Cardiac muscle cell (in vitro differentiated cells and primary cell): ENCODE results near the gene EMSY. TPM values are rescaled to one million over a fixed set of nuclear protein-coding genes. Genes with fewer than 3 reads are reported as not detected.

Experiments
- DNase-seq, 2 donors: peaks; one replicate each; pipeline versions ENCODE4 v3.0.0 to v3.0.0-alpha.2; 2010 to 2017; ENCODE audit warnings: low read depth in 1 of 2, low spot score in 1 of 2
- H3K27ac ChIP-seq: fragments of 200-600 bp; sonication (generic); 2 replicates; pipeline ENCODE4 v1.5.1; 2016
- H3K27me3 ChIP-seq: fragments of 200-600 bp; sonication (generic); 2 replicates; pipeline ENCODE4 v1.6.0; 2016; ENCODE audit warnings: control low read depth
- H3K36me3 ChIP-seq: fragments of 200-600 bp; sonication (generic); 2 replicates; pipeline ENCODE4 v1.5.1; 2016; ENCODE audit warnings: control low read depth
- H3K4me1 ChIP-seq: fragments of 200-600 bp; sonication (generic); 2 replicates; pipeline ENCODE4 v1.8.1; 2017; ENCODE audit warnings: low read depth, mild to moderate bottlenecking, mixed run types
- H3K4me3 ChIP-seq: fragments of 200-600 bp; sonication (generic); 2 replicates; pipeline ENCODE4 v1.5.1; 2016; ENCODE audit warnings: mild to moderate bottlenecking
- H3K9me3 ChIP-seq: fragments of 200-600 bp; sonication (generic); 2 replicates; pipeline ENCODE4 v1.5.1; 2017; ENCODE audit warnings: low read depth, mild to moderate bottlenecking, control low read depth
- CTCF ChIP-seq: IDR thresholded peaks from 2 replicates; pipeline ENCODE4 v1.5.1; 2012; ENCODE audit warnings: low read depth, mild to moderate bottlenecking, low read length
- polyA plus RNA-seq: library from polyadenylated mRNA; unstranded; fragments of >200 nt; fragmentation: Nextera tagmentation; extraction: Ambion mirVana; gene quantifications from 2 replicates; pipeline ENCODE4 v1.2.1, GENCODE V29; 2016
- total RNA-seq: library from RNA; depleted of rRNA; stranded (reverse); fragments of >200 nt; gene quantifications from 2 replicates; pipeline ENCODE4 v1.2.3, GENCODE V29; 2016

The EMSY gene
- total and polyA plus RNA-seq, 2 experiments from 2014 or later = 16.2 to 74.4 TPM

- no peak for TF ChIP-seq CTCF
- Histone ChIP-seq H3K27me3 (no peaks in the 10 kb centered on the region), H3K36me3 (no peaks in the 10 kb centered on the region), H3K27ac (peak overlapping the region; percentile 21), H3K9me3 (no peaks in the 10 kb centered on the region), H3K4me1 (peaks cover 9% of the 10 kb centered on the region), H3K4me3 (no peak overlapping the region)
- DNase-seq = no peak
Measured at GRCh38 chr11:76554767-76555166, 109.9 kb downstream of the EMSY start.

- no peaks in the 10 kb centered on the region for H3K9me3 ChIP-seq
- H3K4me3 ChIP-seq = no peak overlapping the region
- TF ChIP-seq CTCF = no peak
- no peak overlapping the region for H3K27ac ChIP-seq
- no peaks in the 10 kb centered on the region for H3K36me3 ChIP-seq
- H3K4me1 ChIP-seq = peaks cover 9% of the 10 kb centered on the region
- no peak for DNase-seq
- no peaks in the 10 kb centered on the region for H3K27me3 ChIP-seq
Measured at GRCh38 chr11:76557466-76557865, 112.6 kb downstream of the EMSY start.

- Histone ChIP-seq H3K4me1 (peaks cover 9% of the 10 kb centered on the region), H3K27me3 (no peaks in the 10 kb centered on the region), H3K36me3 (no peaks in the 10 kb centered on the region), H3K4me3 (no peak overlapping the region), H3K27ac (no peak overlapping the region), H3K9me3 (no peaks in the 10 kb centered on the region)
- DNase-seq = no peak
- TF ChIP-seq CTCF = no peak
Measured at GRCh38 chr11:76558473-76558872, 113.7 kb downstream of the EMSY start.

GRCh38 chr11:76558891-76559290 is 114.1 kb downstream of the EMSY start:
- H3K27me3 ChIP-seq = no peaks in the 10 kb centered on the region
- no peak overlapping the region for H3K4me3 ChIP-seq
- no peak for TF ChIP-seq CTCF
- no peaks in the 10 kb centered on the region for H3K9me3 ChIP-seq
- DNase-seq = no peak
- H3K27ac ChIP-seq = no peak overlapping the region
- H3K36me3 ChIP-seq = no peaks in the 10 kb centered on the region
- H3K4me1 ChIP-seq = peaks cover 9% of the 10 kb centered on the region

- Histone ChIP-seq H3K36me3 (no peaks in the 10 kb centered on the region), H3K27me3 (no peaks in the 10 kb centered on the region), H3K4me3 (no peak overlapping the region), H3K27ac (no peak overlapping the region), H3K4me1 (peaks cover 7% of the 10 kb centered on the region), H3K9me3 (no peaks in the 10 kb centered on the region)
- no peak for DNase-seq
- TF ChIP-seq CTCF = no peak
Measured at GRCh38 chr11:76559346-76559745, 114.5 kb downstream of the EMSY start.

- no peak overlapping the region for H3K27ac ChIP-seq
Measured at GRCh38 chr11:76560219-76560618, 115.4 kb downstream of the EMSY start.

More at GRCh38 chr11:76560219-76560618, 115.4 kb downstream of the EMSY start:
- H3K4me3 ChIP-seq = no peak overlapping the region
- H3K27me3 ChIP-seq = no peaks in the 10 kb centered on the region
- no peaks in the 10 kb centered on the region for H3K4me1 ChIP-seq
- H3K36me3 ChIP-seq = no peaks in the 10 kb centered on the region
- H3K9me3 ChIP-seq = no peaks in the 10 kb centered on the region
- no peak for DNase-seq
- no peak for TF ChIP-seq CTCF
